ENCODE measurements around the gene ZNF746. TPM values are rescaled to one million over a fixed set of nuclear protein-coding genes. Genes with fewer than 3 reads are reported as not detected.

The ZNF746 gene
- total RNA-seq, 1 donor from 2014 or later = 16.2 TPM

DNA sequence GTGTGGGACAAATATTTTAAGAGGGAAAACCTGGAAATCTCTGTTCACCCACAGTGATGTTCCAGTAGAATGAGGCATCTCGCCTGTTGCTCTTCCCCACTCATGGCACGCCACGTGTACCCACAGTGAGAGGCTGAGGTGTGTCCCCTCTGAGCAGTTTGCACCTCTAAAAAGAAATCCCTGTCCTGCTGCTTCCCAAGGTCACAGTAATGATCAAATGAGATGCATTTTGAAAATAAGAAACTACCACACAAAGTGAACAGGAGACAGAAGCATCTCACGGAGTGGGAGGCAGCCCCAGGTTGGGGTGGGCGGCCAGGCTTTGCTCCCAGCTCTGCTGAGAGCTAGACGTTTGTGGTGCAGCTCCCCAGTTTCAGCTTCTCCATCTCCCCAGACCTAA lies 24.4 kb downstream of the ZNF746 start:
- Mint-ChIP-seq H3K27ac (ENCODE audit: unreplicated experiment) (no peak overlapping the region), H3K36me3 (ENCODE audit: low read depth) (peaks cover 47% of the 10 kb centered on the region), H3K4me1 (ENCODE audit: low read depth) (no peaks in the 10 kb centered on the region), H3K4me3 (ENCODE audit: unreplicated experiment) (no peak overlapping the region), H3K9me3 (ENCODE audit: low read depth) (peaks cover 7% of the 10 kb centered on the region), H3K27me3 (ENCODE audit: low read depth) (no peaks in the 10 kb centered on the region)
- TF ChIP-seq, protein P1, sequence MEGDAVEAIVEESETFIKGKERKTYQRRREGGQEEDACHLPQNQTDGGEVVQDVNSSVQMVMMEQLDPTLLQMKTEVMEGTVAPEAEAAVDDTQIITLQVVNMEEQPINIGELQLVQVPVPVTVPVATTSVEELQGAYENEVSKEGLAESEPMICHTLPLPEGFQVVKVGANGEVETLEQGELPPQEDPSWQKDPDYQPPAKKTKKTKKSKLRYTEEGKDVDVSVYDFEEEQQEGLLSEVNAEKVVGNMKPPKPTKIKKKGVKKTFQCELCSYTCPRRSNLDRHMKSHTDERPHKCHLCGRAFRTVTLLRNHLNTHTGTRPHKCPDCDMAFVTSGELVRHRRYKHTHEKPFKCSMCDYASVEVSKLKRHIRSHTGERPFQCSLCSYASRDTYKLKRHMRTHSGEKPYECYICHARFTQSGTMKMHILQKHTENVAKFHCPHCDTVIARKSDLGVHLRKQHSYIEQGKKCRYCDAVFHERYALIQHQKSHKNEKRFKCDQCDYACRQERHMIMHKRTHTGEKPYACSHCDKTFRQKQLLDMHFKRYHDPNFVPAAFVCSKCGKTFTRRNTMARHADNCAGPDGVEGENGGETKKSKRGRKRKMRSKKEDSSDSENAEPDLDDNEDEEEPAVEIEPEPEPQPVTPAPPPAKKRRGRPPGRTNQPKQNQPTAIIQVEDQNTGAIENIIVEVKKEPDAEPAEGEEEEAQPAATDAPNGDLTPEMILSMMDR (IDR thresholded peaks at IDR 0.05) = no peak
- no peak for DNase-seq (ENCODE audit: low spot score)

DNA sequence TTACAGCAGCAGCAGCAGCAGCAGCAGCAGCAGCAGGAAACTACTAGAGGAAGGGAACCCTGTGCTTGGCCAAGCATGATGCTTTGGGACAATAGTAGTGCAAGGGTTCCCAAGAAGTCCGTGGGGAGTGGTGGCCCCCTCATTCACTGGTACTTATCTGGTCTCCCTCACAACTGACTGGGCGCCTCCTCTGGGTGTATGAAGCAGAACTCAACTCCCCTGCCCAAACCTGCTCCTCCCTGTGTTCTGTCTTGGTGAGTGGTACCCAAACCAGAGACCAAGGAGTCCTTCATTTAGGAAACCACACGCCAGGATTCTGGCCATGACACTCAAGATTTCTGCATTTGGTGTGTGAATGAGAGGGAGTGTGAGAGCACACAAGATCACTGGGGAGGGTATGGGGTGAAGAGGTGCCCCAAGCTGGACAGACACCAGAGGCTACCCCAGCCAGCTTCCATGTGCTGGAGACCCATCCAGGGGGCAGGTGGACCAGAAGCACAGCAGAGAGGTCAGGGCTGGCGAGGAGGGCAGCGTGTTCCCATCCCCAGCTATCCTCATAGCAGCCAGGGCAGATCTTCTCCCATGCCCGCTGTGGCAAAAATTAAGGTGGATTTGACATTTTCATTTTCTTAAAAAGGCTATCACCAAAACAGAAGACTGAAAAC lies 26.2 kb downstream of the ZNF746 start:
- Mint-ChIP-seq H3K27ac (ENCODE audit: unreplicated experiment) (peak overlapping the region; percentile 22), H3K27me3 (ENCODE audit: low read depth) (no peaks in the 10 kb centered on the region), H3K4me3 (ENCODE audit: unreplicated experiment) (no peak overlapping the region), H3K36me3 (ENCODE audit: low read depth) (peaks cover 39% of the 10 kb centered on the region), H3K9me3 (ENCODE audit: low read depth) (peaks cover 14% of the 10 kb centered on the region), H3K4me1 (ENCODE audit: low read depth) (no peaks in the 10 kb centered on the region)
- DNase-seq (ENCODE audit: low spot score) = no peak
- TF ChIP-seq, protein P1 (IDR thresholded peaks at IDR 0.05) = no peak

DNA sequence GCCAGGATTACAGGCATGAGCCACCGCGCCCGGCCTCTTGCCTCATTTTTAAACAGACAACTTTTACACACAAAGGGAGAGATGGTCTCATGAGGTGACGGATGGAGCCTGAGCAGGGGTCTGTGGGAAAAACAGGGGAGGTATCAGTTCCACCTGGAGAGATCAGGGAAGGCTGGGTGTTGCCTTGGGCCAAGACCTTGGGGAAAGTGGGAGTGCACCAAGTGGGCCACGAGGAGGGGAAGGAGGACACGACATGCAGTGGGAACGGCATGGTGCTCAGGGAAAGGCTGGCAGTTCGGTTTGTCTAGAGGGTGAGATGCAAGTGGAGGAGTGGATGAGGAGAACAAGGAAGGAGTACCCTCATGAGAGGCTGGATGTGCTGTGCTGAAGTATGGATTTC lies 27.8 kb downstream of the ZNF746 start:
- Mint-ChIP-seq H3K9me3 (ENCODE audit: low read depth) (peaks cover 24% of the 10 kb centered on the region), H3K27me3 (ENCODE audit: low read depth) (no peaks in the 10 kb centered on the region), H3K4me1 (ENCODE audit: low read depth) (no peaks in the 10 kb centered on the region), H3K4me3 (ENCODE audit: unreplicated experiment) (no peak overlapping the region), H3K27ac (ENCODE audit: unreplicated experiment) (no peak overlapping the region), H3K36me3 (ENCODE audit: low read depth) (peaks cover 33% of the 10 kb centered on the region)
- DNase-seq (ENCODE audit: low spot score) = no peak
- TF ChIP-seq, protein P1 (IDR thresholded peaks at IDR 0.05) = no peak

DNA sequence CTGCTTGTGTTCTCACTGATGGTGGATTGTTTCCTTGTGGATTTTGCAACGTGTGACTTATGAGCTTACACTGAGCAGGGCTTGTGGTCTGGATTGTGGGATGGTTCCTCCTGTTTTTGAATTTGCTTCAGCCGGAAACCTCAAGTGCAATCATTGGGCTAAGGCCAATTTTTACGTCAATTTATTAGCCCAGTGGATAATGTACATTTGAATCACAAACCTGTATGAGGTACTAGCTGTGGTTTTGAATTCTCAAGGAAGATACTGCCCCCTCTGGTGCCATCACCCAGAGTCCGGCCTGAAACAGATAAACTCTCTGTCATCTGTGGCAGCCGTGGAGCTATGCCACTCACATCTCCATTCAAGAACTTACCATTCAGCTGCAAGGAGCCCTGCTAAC lies 29.4 kb downstream of the ZNF746 start:
- H3K4me3 Mint-ChIP-seq (ENCODE audit: unreplicated experiment) = no peak overlapping the region
- H3K9me3 Mint-ChIP-seq (ENCODE audit: low read depth) = peaks cover 24% of the 10 kb centered on the region
- no peaks in the 10 kb centered on the region for H3K27me3 Mint-ChIP-seq (ENCODE audit: low read depth)
- no peak for DNase-seq (ENCODE audit: low spot score)
- no peak overlapping the region for H3K27ac Mint-ChIP-seq (ENCODE audit: unreplicated experiment)
- H3K4me1 Mint-ChIP-seq (ENCODE audit: low read depth) = no peaks in the 10 kb centered on the region
- TF ChIP-seq, protein P1 (IDR thresholded peaks at IDR 0.05) = no peak
- H3K36me3 Mint-ChIP-seq (ENCODE audit: low read depth) = peaks cover 25% of the 10 kb centered on the region

DNA sequence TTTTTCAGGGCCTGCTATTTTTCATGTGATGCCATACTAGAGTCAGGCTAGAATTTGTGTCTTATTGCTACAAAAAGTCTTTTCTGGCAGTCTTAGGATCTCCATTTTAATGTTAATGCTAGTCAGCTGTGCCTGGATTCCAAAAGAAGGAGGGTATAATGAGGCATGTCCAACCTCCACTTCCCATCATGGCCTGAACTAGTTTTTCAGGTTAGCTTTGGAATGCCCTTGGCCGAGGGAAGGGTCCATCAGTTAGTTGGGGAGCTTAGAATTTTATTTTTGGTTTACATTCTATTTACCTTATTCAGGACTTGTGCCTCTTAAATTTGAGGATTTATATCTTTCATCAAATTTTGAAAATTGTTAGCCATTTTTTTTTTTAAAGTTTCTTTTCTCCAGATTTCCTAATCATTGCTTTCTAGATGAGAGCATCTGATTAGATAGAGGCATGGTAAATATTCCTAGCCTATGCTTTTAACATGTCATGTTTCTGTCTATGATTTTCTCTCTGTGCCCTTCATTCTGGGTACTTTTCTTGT lies 30.2 kb downstream of the ZNF746 start:
- TF ChIP-seq, protein P1 (IDR thresholded peaks at IDR 0.05) = no peak
- peaks cover 24% of the 10 kb centered on the region for H3K9me3 Mint-ChIP-seq (ENCODE audit: low read depth)
- no peak for DNase-seq (ENCODE audit: low spot score)
- H3K4me3 Mint-ChIP-seq (ENCODE audit: unreplicated experiment) = no peak overlapping the region
- no peaks in the 10 kb centered on the region for H3K27me3 Mint-ChIP-seq (ENCODE audit: low read depth)
- H3K4me1 Mint-ChIP-seq (ENCODE audit: low read depth) = no peaks in the 10 kb centered on the region
- no peak overlapping the region for H3K27ac Mint-ChIP-seq (ENCODE audit: unreplicated experiment)
- H3K36me3 Mint-ChIP-seq (ENCODE audit: low read depth) = peaks cover 18% of the 10 kb centered on the region
